ENCODE results near the gene CDKN2D. TPM values are rescaled to one million over a fixed set of nuclear protein-coding genes. Genes with fewer than 3 reads are reported as not detected.

Gene CDKN2D
- total and polyA plus RNA-seq, 2 of the 8 experiments (the other 6 are each of a cell fraction or from before 2014, with no cell fraction given) = 3.0 to 4.0 TPM

DNA sequence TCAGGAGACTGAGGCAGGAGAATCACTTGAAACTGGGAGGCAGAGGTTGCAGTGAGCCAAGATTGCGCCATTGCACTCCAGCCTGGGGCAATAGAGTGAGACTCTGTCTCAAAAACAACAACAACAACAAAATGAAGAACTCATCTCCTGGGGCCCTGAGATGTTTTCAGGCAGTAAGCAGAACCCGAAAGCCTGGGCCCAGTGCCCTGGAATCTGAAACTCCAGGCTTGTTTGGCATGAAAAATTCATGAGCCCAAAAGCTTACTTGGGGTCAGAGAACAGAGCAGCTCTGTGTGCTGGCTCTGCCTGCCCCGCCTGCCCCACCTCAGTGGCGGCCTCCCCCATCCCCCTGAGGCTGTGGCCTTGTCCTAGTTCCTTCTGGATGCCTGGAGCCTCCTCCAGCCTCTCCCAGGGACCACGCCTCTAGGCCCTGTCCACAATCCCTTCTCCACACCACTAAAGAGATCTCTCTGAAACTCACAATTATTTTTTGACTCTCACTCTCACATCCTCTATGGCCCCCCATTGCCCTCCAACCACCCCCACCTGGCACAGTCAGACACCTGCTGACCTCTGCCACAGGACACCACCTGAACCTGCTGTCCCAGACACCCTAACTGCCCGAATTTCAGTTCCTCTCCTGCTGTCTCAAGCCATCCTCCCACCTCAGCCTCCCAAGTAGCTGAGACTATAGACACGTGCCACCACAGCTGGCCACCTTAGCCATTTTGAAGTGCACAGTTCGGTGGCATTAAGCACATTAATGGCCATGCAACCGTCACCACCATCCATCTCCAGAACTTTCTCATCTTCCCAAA is 25.2 kb upstream of the CDKN2D start:
- Histone ChIP-seq H3K79me1 (ENCODE audit: low read depth, low read length) (no peaks in the 10 kb centered on the region), H2BK20ac (ENCODE audit: low read length) (0 out of 2 replicates have a peak overlapping the region, but pooled peaks have one; percentile 72), H2BK12ac (ENCODE audit: low read depth, low read length) (no peak overlapping the region), H3K36me3 (ENCODE audit: control insufficient read depth in 2 of 4, insufficient read depth in 4 of 4, low read length in 3 of 4) (no peaks in the 10 kb centered on the region), H4K91ac (replicated peaks; ENCODE audit: insufficient read length, low read length) (no peak overlapping the region), H3K4me2 (ENCODE audit: insufficient read depth in 1 of 2, low read depth in 2 of 2, low read length in 2 of 2) (no peak overlapping the region), H3K56ac (replicated peaks; ENCODE audit: insufficient read length, low read depth, low read length) (no peak overlapping the region), H2BK15ac (ENCODE audit: low read length) (no peak overlapping the region), H2AFZ (ENCODE audit: low read length) (no peak overlapping the region), H4K5ac (ENCODE audit: insufficient read length, low read depth, low read length) (no peak overlapping the region), H3K23me2 (ENCODE audit: low read depth, low read length) (no peaks in the 10 kb centered on the region; the same call in 1 of the 2 replicates), H3K23ac (ENCODE audit: insufficient read length) (no peak overlapping the region), H3K14ac (ENCODE audit: insufficient read length) (no peak overlapping the region), H3K4me3 (ENCODE audit: extremely low read depth in 1 of 4, insufficient read depth in 2 of 4, low read depth in 3 of 4, low read length in 4 of 4) (no peak overlapping the region), H3K27me3 (replicated peaks in 1 of 4; ENCODE audit: control insufficient read depth in 3 of 4, extremely low read depth in 1 of 4, insufficient read depth in 3 of 4, low read length in 3 of 4) (no peaks in the 10 kb centered on the region), H3K9ac (replicated peaks in 1 of 4; ENCODE audit: extremely low read depth in 1 of 4, low read depth in 3 of 4, low read length in 3 of 4) (no peak overlapping the region), H4K8ac (ENCODE audit: extremely low read depth, insufficient read depth, low read length) (no peak overlapping the region), H3K27ac (ENCODE audit: low read depth, low read length) (no peak overlapping the region), H3K9me3 (ENCODE audit: insufficient read depth in 2 of 2, low read depth in 1 of 2, low read length in 1 of 2) (no peaks in the 10 kb centered on the region), H3K4ac (replicated peaks; ENCODE audit: insufficient read length, low read depth, low read length) (no peak overlapping the region), H3K18ac (ENCODE audit: extremely low read depth, low read length) (no peak overlapping the region), H2BK120ac (replicated peaks; ENCODE audit: low read depth, low read length) (no peak overlapping the region), H2AK5ac (ENCODE audit: low read depth, low read length) (no peak overlapping the region), H4K20me1 (replicated peaks in 1 of 2; ENCODE audit: control insufficient read depth in 1 of 2, insufficient read depth in 2 of 2, low read length in 2 of 2) (no peaks in the 10 kb centered on the region), H2BK5ac (ENCODE audit: low read depth, low read length) (no peak overlapping the region), H3K79me2 (ENCODE audit: control insufficient read depth in 1 of 2, insufficient read depth in 2 of 2, low read length in 2 of 2) (no peaks in the 10 kb centered on the region), H3K4me1 (replicated peaks in 1 of 4; ENCODE audit: control insufficient read depth in 3 of 4, insufficient read depth in 4 of 4, low read length in 3 of 4) (no peaks in the 10 kb centered on the region)
- ChIA-PET POLR2A (ENCODE audit: partially characterized antibody) (interaction anchor here (1.4 to 3.3 kb wide), 4 partner anchors 9 to 69 kb away, joined by 3 to 19 read pairs (median 5); no protein-coding TSS in a partner anchor), CTCF (ENCODE audit: partially characterized antibody) (interaction anchor here (1.3 to 3.4 kb wide), 4 partner anchors 13 to 87 kb away, joined by 3 to 13 read pairs (median 11); no protein-coding TSS in a partner anchor)
- TF ChIP-seq KDM5A (IDR thresholded peaks at IDR 0.05; ENCODE audit: low read length) (no peak), FOSL1 (IDR thresholded peaks at IDR 0.05; ENCODE audit: insufficient read depth, low read depth, low read length) (no peak), SIN3A (conservative IDR thresholded peaks at IDR 0.05 in 1 of 2, IDR thresholded peaks at IDR 0.05 in 1 of 2; ENCODE audit: low read depth in 1 of 2, low read length in 2 of 2) (no peak), ZNF274 (IDR thresholded peaks at IDR 0.05; ENCODE audit: borderline replicate concordance, extremely low read depth, low read length) (no peak)
- no peak for DNase-seq (ENCODE audit: low read depth in 1 of 2, low spot score in 2 of 2)
- no peak for FAIRE-seq
- 84% methylated on average over 9 of the region's 9 CpGs; no CpG with 5 or more reads in 1 of the 2 experiments for WGBS, 2 experiments (ENCODE audit: extremely low coverage in 1 of 2, insufficient coverage in 1 of 2, insufficient read length in 1 of 2, insufficient replicate concordance in 2 of 2, low coverage in 1 of 2, low lambda C conversion rate in 2 of 2, missing lambda C conversion rate in 1 of 2)

Data from H1 (cell line).